Osteocyte (in vitro differentiated cells): ENCODE measurements around the gene RSPRY1. TPM values are rescaled to one million over a fixed set of nuclear protein-coding genes. Genes with fewer than 3 reads are reported as not detected.

Experiments used
- DNase-seq: peaks from one replicate; pipeline ENCODE4 v3.0.0; 2021; ENCODE audit warnings: mixed read lengths; ENCODE audit not compliant: unreplicated experiment; ENCODE audit errors: extremely low spot score
- H3K27ac Mint-ChIP-seq: one replicate; pipeline ENCODE4 v1.8.0; 2021; ENCODE audit warnings: mild to moderate bottlenecking, mixed read lengths; ENCODE audit not compliant: unreplicated experiment
- H3K27me3 Mint-ChIP-seq: one replicate; pipeline ENCODE4 v1.8.0; 2021; ENCODE audit warnings: mixed read lengths; ENCODE audit not compliant: unreplicated experiment
- H3K36me3 Mint-ChIP-seq: one replicate; pipeline ENCODE4 v1.8.0; 2021; ENCODE audit warnings: mixed read lengths; ENCODE audit not compliant: unreplicated experiment
- H3K4me1 Mint-ChIP-seq: one replicate; pipeline ENCODE4 v1.8.0; 2021; ENCODE audit warnings: mixed read lengths; ENCODE audit not compliant: unreplicated experiment
- H3K4me3 Mint-ChIP-seq: one replicate; pipeline ENCODE4 v1.8.0; 2021; ENCODE audit warnings: mild to moderate bottlenecking, moderate library complexity, mixed read lengths; ENCODE audit not compliant: unreplicated experiment
- H3K9me3 Mint-ChIP-seq: one replicate; pipeline ENCODE4 v1.8.0; 2021; ENCODE audit warnings: mixed read lengths; ENCODE audit not compliant: unreplicated experiment
- total RNA-seq: library from RNA; stranded (reverse); gene quantifications from 2 replicates; pipeline ENCODE4 v1.2.1, GENCODE V29; 2021
- TF ChIP-seq, protein P1 (sequence below): fragments of 200-600 bp; sonication (generic); IDR thresholded peaks from 2 replicates; pipeline ENCODE4 v1.5.0; 2021; ENCODE audit warnings: antibody characterized with exemption, mild to moderate bottlenecking, moderate library complexity

RSPRY1 gene
- total RNA-seq, 1 donor from 2014 or later, result 49.3 TPM

DNA sequence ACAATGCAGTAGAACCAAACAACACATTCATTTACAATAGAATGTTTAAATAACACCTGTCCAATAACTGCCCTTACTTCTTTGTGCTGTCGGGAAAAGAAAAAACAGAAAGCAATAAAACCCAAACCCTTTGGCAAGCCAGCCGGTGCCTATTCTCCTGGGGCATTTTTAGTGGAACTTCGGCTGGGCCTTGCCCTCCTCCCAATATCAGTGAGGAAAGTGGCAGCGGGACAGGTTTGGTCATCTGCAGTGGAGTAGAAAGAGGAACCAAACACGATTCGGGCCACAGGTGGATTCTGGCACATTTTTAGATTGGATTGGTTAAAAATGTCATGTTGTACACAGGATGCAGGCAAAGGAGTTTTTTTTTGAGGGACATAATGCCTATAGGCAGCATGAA lies 32.3 kb upstream of the RSPRY1 start:
- no peak overlapping the region for H3K4me3 Mint-ChIP-seq
- H3K27ac Mint-ChIP-seq, result no peak overlapping the region

DNA sequence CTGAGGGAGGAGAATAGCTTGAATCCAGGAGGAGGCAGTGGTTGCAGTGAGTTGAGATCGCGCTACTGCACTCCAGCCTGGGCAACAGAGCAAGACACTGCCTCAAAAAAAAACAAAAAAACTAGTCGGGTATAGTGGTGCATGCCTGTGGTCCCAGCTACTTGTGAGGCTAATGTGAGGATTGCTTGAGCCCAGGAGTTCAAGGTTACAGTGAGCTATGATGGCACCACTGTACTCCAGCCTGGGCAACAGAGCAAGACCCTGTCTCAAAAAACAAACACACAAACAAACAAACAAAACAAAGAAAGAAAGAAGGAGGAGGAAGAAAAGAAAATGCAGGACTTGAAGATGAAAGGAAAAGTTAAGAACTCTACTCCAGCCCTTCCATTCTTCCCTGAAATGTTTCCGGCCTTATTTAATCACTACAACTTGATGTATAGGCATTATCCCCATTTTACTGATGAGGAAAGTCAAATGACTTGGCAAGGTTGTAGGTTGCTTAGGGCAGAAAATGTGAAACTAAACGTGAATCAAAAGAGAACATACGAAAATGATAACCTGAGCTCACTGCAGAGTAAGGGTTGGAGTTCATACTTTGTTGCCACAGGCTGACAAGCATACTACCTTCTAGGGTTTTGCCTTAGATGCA lies 30.3 kb upstream of the RSPRY1 start:
- Mint-ChIP-seq H3K4me1 (peaks cover 4% of the 10 kb centered on the region), H3K36me3 (peaks cover 65% of the 10 kb centered on the region), H3K9me3 (no peaks in the 10 kb centered on the region), H3K27me3 (no peaks in the 10 kb centered on the region), H3K4me3 (no peak overlapping the region), H3K27ac (no peak overlapping the region)
- TF ChIP-seq, protein P1, sequence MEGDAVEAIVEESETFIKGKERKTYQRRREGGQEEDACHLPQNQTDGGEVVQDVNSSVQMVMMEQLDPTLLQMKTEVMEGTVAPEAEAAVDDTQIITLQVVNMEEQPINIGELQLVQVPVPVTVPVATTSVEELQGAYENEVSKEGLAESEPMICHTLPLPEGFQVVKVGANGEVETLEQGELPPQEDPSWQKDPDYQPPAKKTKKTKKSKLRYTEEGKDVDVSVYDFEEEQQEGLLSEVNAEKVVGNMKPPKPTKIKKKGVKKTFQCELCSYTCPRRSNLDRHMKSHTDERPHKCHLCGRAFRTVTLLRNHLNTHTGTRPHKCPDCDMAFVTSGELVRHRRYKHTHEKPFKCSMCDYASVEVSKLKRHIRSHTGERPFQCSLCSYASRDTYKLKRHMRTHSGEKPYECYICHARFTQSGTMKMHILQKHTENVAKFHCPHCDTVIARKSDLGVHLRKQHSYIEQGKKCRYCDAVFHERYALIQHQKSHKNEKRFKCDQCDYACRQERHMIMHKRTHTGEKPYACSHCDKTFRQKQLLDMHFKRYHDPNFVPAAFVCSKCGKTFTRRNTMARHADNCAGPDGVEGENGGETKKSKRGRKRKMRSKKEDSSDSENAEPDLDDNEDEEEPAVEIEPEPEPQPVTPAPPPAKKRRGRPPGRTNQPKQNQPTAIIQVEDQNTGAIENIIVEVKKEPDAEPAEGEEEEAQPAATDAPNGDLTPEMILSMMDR, result no peak
- DNase-seq, result no peak

More for the DNA sequence above, 32.3 kb upstream of the RSPRY1 start:
- peaks cover 7% of the 10 kb centered on the region for H3K4me1 Mint-ChIP-seq
- peaks cover 49% of the 10 kb centered on the region for H3K36me3 Mint-ChIP-seq
- no peak for DNase-seq
- no peaks in the 10 kb centered on the region for H3K9me3 Mint-ChIP-seq
- TF ChIP-seq, protein P1, result no peak
- H3K27me3 Mint-ChIP-seq, result no peaks in the 10 kb centered on the region

DNA sequence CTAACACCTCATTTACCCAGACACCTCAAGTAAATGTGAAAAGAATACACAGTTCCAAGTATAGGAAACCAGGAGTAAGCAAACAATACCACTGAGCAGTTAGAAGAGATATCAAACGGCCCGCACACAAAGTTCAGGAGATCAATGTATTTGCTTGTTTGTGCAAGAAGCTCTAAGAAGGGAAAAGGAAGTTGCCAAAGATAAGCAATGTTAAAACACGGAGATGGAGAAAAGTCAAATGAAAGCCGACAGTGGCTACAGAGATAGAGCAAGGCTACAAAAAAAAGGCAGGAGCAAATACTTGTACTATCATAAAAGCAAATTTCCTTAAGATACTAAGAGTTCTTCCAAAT lies 29.8 kb upstream of the RSPRY1 start:
- no peak for DNase-seq
- no peaks in the 10 kb centered on the region for H3K27me3 Mint-ChIP-seq
- H3K36me3 Mint-ChIP-seq, result peaks cover 69% of the 10 kb centered on the region
- TF ChIP-seq, protein P1, result no peak
- H3K4me1 Mint-ChIP-seq, result no peaks in the 10 kb centered on the region
- no peak overlapping the region for H3K27ac Mint-ChIP-seq
- H3K9me3 Mint-ChIP-seq, result no peaks in the 10 kb centered on the region
- H3K4me3 Mint-ChIP-seq, result no peak overlapping the region

DNA sequence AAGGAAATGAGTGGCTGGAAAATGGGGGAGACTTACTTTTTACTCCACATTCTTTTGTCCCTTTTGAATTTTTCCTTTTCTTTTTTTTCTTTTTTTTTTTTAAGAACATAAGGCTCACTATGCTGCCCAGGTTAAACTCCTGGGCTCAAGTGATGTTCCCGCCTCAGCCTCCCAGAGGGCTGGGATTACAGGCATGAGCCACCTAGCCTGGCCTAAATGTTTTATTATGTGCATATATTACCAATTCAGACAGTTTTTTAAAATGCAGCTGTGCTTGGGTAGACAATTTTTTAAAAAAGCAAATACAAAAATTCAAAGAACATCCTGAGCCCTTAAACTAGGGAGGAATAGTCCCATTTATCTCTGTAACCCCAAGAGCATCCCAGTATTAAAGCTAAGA lies 28.6 kb upstream of the RSPRY1 start:
- Mint-ChIP-seq H3K4me1 (no peaks in the 10 kb centered on the region), H3K27ac (no peak overlapping the region)

DNA sequence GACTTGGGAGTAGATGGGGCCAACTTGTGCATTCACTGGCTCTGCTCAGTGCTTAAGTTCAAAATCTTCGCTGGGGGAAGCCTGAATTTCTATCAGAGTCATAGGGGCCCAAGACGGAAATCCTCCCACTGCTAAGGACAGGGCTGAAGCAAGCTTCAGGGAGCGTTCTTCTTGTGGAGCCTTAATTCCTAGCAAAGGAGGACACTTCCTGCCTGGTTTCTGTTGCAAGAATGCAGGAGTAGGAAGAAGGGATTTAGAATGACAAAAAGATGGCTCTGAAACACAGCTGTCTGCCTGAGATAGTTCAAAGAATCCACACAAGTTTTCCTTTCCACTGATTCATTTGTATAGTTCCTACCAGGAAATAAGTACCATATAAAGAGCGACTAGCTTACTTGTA lies 26.7 kb upstream of the RSPRY1 start:
- Mint-ChIP-seq H3K27ac (no peak overlapping the region), H3K27me3 (no peaks in the 10 kb centered on the region), H3K9me3 (no peaks in the 10 kb centered on the region), H3K4me1 (no peaks in the 10 kb centered on the region), H3K4me3 (no peak overlapping the region), H3K36me3 (peaks cover 48% of the 10 kb centered on the region)
- TF ChIP-seq, protein P1, result no peak
- no peak for DNase-seq

More for the DNA sequence above, 28.6 kb upstream of the RSPRY1 start:
- DNase-seq, result no peak
- H3K36me3 Mint-ChIP-seq, result peaks cover 62% of the 10 kb centered on the region
- no peaks in the 10 kb centered on the region for H3K9me3 Mint-ChIP-seq
- TF ChIP-seq, protein P1, result no peak
- no peaks in the 10 kb centered on the region for H3K27me3 Mint-ChIP-seq
- no peak overlapping the region for H3K4me3 Mint-ChIP-seq
